ENCODE data around the gene KLKB1. TPM values are rescaled to one million over a fixed set of nuclear protein-coding genes. Genes with fewer than 3 reads are reported as not detected.

The KLKB1 gene
- total RNA-seq, 1 experiment from 2014 or later: 0.10 TPM

GRCh38 chr4:186216465-186217024 lies 10.8 kb upstream of the KLKB1 start:
- DNase-seq (ENCODE audit: low read depth, low spot score): no peak
- Histone ChIP-seq H3K9ac (ENCODE audit: low read length) (no peak overlapping the region), H4K20me1 (ENCODE audit: insufficient read depth) (no peaks in the 10 kb centered on the region), H2AFZ (ENCODE audit: low read depth, low read length, poor library complexity, severe bottlenecking) (no peak overlapping the region), H3K4me3 (replicated peaks in 1 of 2; ENCODE audit: low read depth in 1 of 2, low read length in 2 of 2) (no peak overlapping the region), H3K27me3 (ENCODE audit: insufficient read depth, low read length) (no peaks in the 10 kb centered on the region), H3K4me1 (ENCODE audit: control insufficient read depth in 1 of 2, insufficient read depth in 2 of 2, low read length in 2 of 2) (no peaks in the 10 kb centered on the region), H3K27ac (ENCODE audit: low read depth, low read length) (no peak overlapping the region), H3K9me2 (ENCODE audit: insufficient read depth) (no peaks in the 10 kb centered on the region), H3K9me3 (ENCODE audit: control insufficient read depth in 1 of 2, insufficient read depth in 1 of 2, low read depth in 1 of 2, low read length in 2 of 2) (no peaks in the 10 kb centered on the region), H3K36me3 (ENCODE audit: control insufficient read depth in 1 of 2, insufficient read depth in 2 of 2, low read length in 2 of 2) (no peaks in the 10 kb centered on the region), H3K4me2 (ENCODE audit: low read length) (no peak overlapping the region), H3K79me2 (ENCODE audit: insufficient read depth, low read length) (no peaks in the 10 kb centered on the region)
- ChIA-PET CTCF (no interaction called here), RAD21 (ENCODE audit: low non-redundant PET in 1 of 2, low total read pairs in 2 of 2, uncharacterized antibody in 2 of 2, unreplicated experiment in 2 of 2) (no interaction called here), POLR2A (no interaction called here)
- no peak for TF ChIP-seq EZH2 (IDR thresholded peaks at IDR 0.05)
- TF ChIP-seq ELF1 (IDR thresholded peaks at IDR 0.05; ENCODE audit: borderline replicate concordance, low read depth): no peak
- no peak for TF ChIP-seq POLR2A (IDR thresholded peaks at IDR 0.05; ENCODE audit: borderline replicate concordance, extremely low read depth, insufficient read depth, insufficient read length)
- TF ChIP-seq CTCF (IDR thresholded peaks at IDR 0.05 in 2 of 3, conservative IDR thresholded peaks at IDR 0.05 in 1 of 3; ENCODE audit: borderline replicate concordance in 1 of 3, insufficient read depth in 1 of 3, low read depth in 2 of 3, low read length in 2 of 3): no peak
- TF ChIP-seq ATF3 (IDR thresholded peaks at IDR 0.05): no peak
- no peak for TF ChIP-seq SRF (IDR thresholded peaks at IDR 0.05; ENCODE audit: low read depth)
- TF ChIP-seq MAX (IDR thresholded peaks at IDR 0.05): no peak
- TF ChIP-seq CBX3 (IDR thresholded peaks at IDR 0.05; ENCODE audit: low read depth): no peak
- TF ChIP-seq CEBPB (IDR thresholded peaks at IDR 0.05; ENCODE audit: low read depth): no peak
- no peak for TF ChIP-seq EGR1 (IDR thresholded peaks at IDR 0.05; ENCODE audit: low read depth)
- TF ChIP-seq ZFX (IDR thresholded peaks at IDR 0.05): no peak
- TF ChIP-seq REST (IDR thresholded peaks at IDR 0.05; ENCODE audit: low read depth): no peak
- TF ChIP-seq TCF7L2 (IDR thresholded peaks at IDR 0.05; ENCODE audit: borderline replicate concordance, extremely low read depth, insufficient read depth, insufficient read length): no peak
- no peak for TF ChIP-seq RAD21 (IDR thresholded peaks at IDR 0.05; ENCODE audit: low read depth)
- intact Hi-C loops (cut with micrococcal nuclease): no loop called here
- ATAC-seq: no peak
- BruUV-seq (replicated peaks): no TSS peak

Measured in HCT116 (cell line).